HFFc6 (cell line): ENCODE results near the gene NTN3. TPM values are rescaled to one million over a fixed set of nuclear protein-coding genes. Genes with fewer than 3 reads are reported as not detected.

Source experiments
- DNase-seq: peaks from one replicate; pipeline ENCODE4 v3.0.0-alpha.2; 2018
- H3K27ac Mint-ChIP-seq: 2 replicates; pipeline ENCODE4 v1.8.0; 2020; ENCODE audit warnings: mild to moderate bottlenecking, mixed read lengths
- H3K27me3 Mint-ChIP-seq: 2 replicates; pipeline ENCODE4 v1.8.0; 2021; ENCODE audit warnings: mild to moderate bottlenecking, moderate library complexity, mixed read lengths; ENCODE audit not compliant: insufficient read depth
- H3K36me3 Mint-ChIP-seq: 2 replicates; pipeline ENCODE4 v1.8.0; 2021; ENCODE audit warnings: low read depth, mixed read lengths
- H3K4me1 Mint-ChIP-seq: 2 replicates; pipeline ENCODE4 v1.8.0; 2020; ENCODE audit warnings: low read depth, mixed read lengths
- H3K4me3 Mint-ChIP-seq: 2 replicates; pipeline ENCODE4 v1.8.0; 2020; ENCODE audit warnings: mild to moderate bottlenecking, moderate library complexity, mixed read lengths
- H3K9me3 Mint-ChIP-seq: 2 replicates; pipeline ENCODE4 v1.8.0; 2020; ENCODE audit warnings: mild to moderate bottlenecking, mixed read lengths
- CTCF ChIP-seq: fragments of 200-600 bp; sonication (generic); IDR thresholded peaks from 2 replicates; pipeline ENCODE4 v1.5.0; 2021; ENCODE audit warnings: antibody characterized with exemption, mild to moderate bottlenecking
- total RNA-seq, 6 experiments: library from RNA; stranded (reverse); fragmentation: NEBNext Ultra II Directional; extraction: Animal tissue kit (Norgen Biotek cat#: 25700); gene quantifications; 2 replicates in 1 of 6; 3 replicates in 5 of 6; pipeline ENCODE4 v1.2.3, GENCODE V29; 2021

NTN3 gene
- total RNA-seq, 6 experiments from 2014 or later = 0.22 to 0.47 (median 0.33) TPM

GRCh38 chr16:2480948-2481347, 9.9 kb downstream of the NTN3 start:
- Mint-ChIP-seq H3K27me3 (peaks cover 5% of the 10 kb centered on the region; the same call in 1 of the 2 replicates), H3K4me1 (peaks cover 28% of the 10 kb centered on the region), H3K9me3 (no peaks in the 10 kb centered on the region), H3K4me3 (no peak overlapping the region), H3K27ac (no peak overlapping the region), H3K36me3 (no peaks in the 10 kb centered on the region)
- TF ChIP-seq CTCF = no peak
- DNase-seq = no peak

- H3K27me3 Mint-ChIP-seq = peaks cover 5% of the 10 kb centered on the region; the same call in 1 of the 2 replicates
- no peak for DNase-seq
- no peak overlapping the region for H3K4me3 Mint-ChIP-seq
- peak overlapping the region; percentile 97 for H3K27ac Mint-ChIP-seq
- no peak for TF ChIP-seq CTCF
- H3K9me3 Mint-ChIP-seq = no peaks in the 10 kb centered on the region
- no peaks in the 10 kb centered on the region for H3K36me3 Mint-ChIP-seq
- peaks cover 28% of the 10 kb centered on the region for H3K4me1 Mint-ChIP-seq
Observed at GRCh38 chr16:2481676-2482075, 10.6 kb downstream of the NTN3 start.

GRCh38 chr16:2482249-2482648, 11.2 kb downstream of the NTN3 start:
- peak overlapping the region; percentile 97 for H3K27ac Mint-ChIP-seq
- no peak for TF ChIP-seq CTCF
- H3K27me3 Mint-ChIP-seq = peaks cover 9% of the 10 kb centered on the region
- peak overlapping the region; percentile 86 for H3K4me3 Mint-ChIP-seq
- no peak for DNase-seq
- peaks cover 33% of the 10 kb centered on the region for H3K4me1 Mint-ChIP-seq
- no peaks in the 10 kb centered on the region for H3K9me3 Mint-ChIP-seq
- no peaks in the 10 kb centered on the region for H3K36me3 Mint-ChIP-seq

GRCh38 chr16:2482708-2483534, 11.8 kb downstream of the NTN3 start:
- no peak for TF ChIP-seq CTCF
- no peaks in the 10 kb centered on the region for H3K9me3 Mint-ChIP-seq
- peaks cover 11% of the 10 kb centered on the region for H3K27me3 Mint-ChIP-seq
- peak overlapping the region; percentile 86 for H3K4me3 Mint-ChIP-seq
- DNase-seq = peak; percentile 83
- H3K27ac Mint-ChIP-seq = peak overlapping the region; percentile 97
- H3K36me3 Mint-ChIP-seq = no peaks in the 10 kb centered on the region
- H3K4me1 Mint-ChIP-seq = peaks cover 32% of the 10 kb centered on the region

- Mint-ChIP-seq H3K27me3 (peaks cover 11% of the 10 kb centered on the region), H3K27ac (peak overlapping the region; percentile 97), H3K9me3 (no peaks in the 10 kb centered on the region), H3K36me3 (no peaks in the 10 kb centered on the region), H3K4me3 (no peak overlapping the region; the same call in 1 of the 2 replicates), H3K4me1 (peaks cover 32% of the 10 kb centered on the region)
- TF ChIP-seq CTCF = 0 out of 2 replicates have a peak, but pooled peaks have one; percentile 20
- no peak for DNase-seq
Observed at GRCh38 chr16:2483939-2484897, 13.1 kb downstream of the NTN3 start.
